H1 (cell line): ENCODE results near the gene RTP2. TPM values are rescaled to one million over a fixed set of nuclear protein-coding genes. Genes with fewer than 3 reads are reported as not detected.

Experiments used
- ASH2L ChIP-seq: fragments of 200-600, 300-600 bp; sonication (generic); IDR thresholded peaks from one replicate; pipeline ENCODE4 v1.7.1; 2017; ENCODE audit warnings: low read length
- CHD2 ChIP-seq: IDR thresholded peaks from 2 replicates; pipeline ENCODE4 v1.6.1; 2012; ENCODE audit warnings: low read length, improper control_type of control experiment
- HDAC6 ChIP-seq: IDR thresholded peaks from one replicate; pipeline ENCODE4 v1.7.1; 2012; ENCODE audit warnings: low read depth, mild to moderate bottlenecking, inconsistent platforms, low read length, moderate library complexity
- MAFK ChIP-seq: IDR thresholded peaks from 2 replicates; pipeline ENCODE4 v1.6.1; 2012; ENCODE audit warnings: low read depth, mild to moderate bottlenecking, improper control_type of control experiment, low read length
- POLR2A ChIP-seq, 2 experiments: IDR thresholded peaks; 1 replicate in 1 of 2; 2 replicates in 1 of 2; pipeline ENCODE4 v1.6.1; 2011; ENCODE audit warnings: low read depth in 2 of 2, low read length in 2 of 2, mild to moderate bottlenecking in 2 of 2; ENCODE audit errors: control extremely low read depth in 1 of 2
- POLR2AphosphoS5 ChIP-seq: IDR thresholded peaks from 2 replicates; pipeline ENCODE4 v1.6.1; 2011; ENCODE audit warnings: low read depth, low read length
- RNF2 ChIP-seq: fragments of 200-900, 300-1000 bp; sonication (generic); IDR thresholded peaks from 2 replicates; pipeline ENCODE4 v1.7.1; 2016; ENCODE audit warnings: borderline replicate concordance, low read depth, mild to moderate bottlenecking, antibody characterized with exemption, low read length; ENCODE audit not compliant: poor library complexity, severe bottlenecking; ENCODE audit errors: missing control alignments
- SP1 ChIP-seq: IDR thresholded peaks from 2 replicates; pipeline ENCODE4 v1.6.1; 2011; ENCODE audit warnings: low read depth, low read length
- SP4 ChIP-seq: IDR thresholded peaks from 2 replicates; pipeline ENCODE4 v1.6.1; 2012; ENCODE audit warnings: low read length, inconsistent platforms
- YY1 ChIP-seq: IDR thresholded peaks from 2 replicates; pipeline ENCODE4 v1.6.1; 2011; ENCODE audit warnings: low read depth, mild to moderate bottlenecking, low read length
- polyA plus RNA-seq, 7 experiments: library from polyadenylated mRNA; depleted of rRNA in 3 of 7; stranded (reverse) in 5 of 7; unstranded in 2 of 7; fragments of >200 nt in 5 of 7; fragments of 200-250 nt in 2 of 7; gene quantifications; 1 replicate in 5 of 7; 2 replicates in 1 of 7; 4 replicates in 1 of 7; pipeline versions ENCODE4 v1.2.1 to v1.2.3, GENCODE V29; 2011 to 2013; ENCODE audit warnings: missing spikeins in 2 of 7, mixed read lengths in 2 of 7
- total RNA-seq: library from RNA; stranded (reverse); fragmentation: NEBNext Ultra II Directional; extraction: Animal tissue kit (Norgen Biotek cat#: 25700); gene quantifications from 2 replicates; pipeline ENCODE4 v1.2.1, GENCODE V29; 2021
- TF ChIP-seq, protein P1 (sequence below): fragments of 300-600 bp; sonication (generic); IDR thresholded peaks from 2 replicates; pipeline ENCODE4 v1.7.1; 2012; ENCODE audit warnings: low read length, moderate library complexity, mild to moderate bottlenecking, inconsistent platforms; ENCODE audit not compliant: insufficient replicate concordance

Gene RTP2
- total and polyA plus RNA-seq, 2 of the 8 experiments (the other 6 are each of a cell fraction or from before 2014, with no cell fraction given), result not detected

DNA sequence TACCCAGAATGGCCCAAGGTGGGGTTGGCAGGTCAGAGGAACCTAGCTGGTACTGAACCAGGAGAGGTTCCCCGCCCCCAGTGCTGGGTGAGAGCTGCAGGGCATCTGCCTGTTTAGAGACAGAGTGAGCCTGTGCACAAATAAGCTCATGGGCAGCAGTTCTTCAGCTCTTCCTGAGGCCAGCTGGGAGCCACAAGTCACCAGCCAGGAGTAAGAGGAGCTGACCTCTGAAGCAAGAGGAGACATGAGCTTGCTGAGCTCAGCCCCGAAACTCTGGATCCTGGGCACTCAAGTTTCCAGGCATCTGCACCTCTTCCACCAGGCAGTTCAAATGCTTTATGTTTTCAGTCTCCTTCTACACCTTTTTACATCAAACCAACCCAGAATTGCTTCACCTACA, 2.1 kb downstream of the RTP2 start (continued):
- TF ChIP-seq, protein P1, sequence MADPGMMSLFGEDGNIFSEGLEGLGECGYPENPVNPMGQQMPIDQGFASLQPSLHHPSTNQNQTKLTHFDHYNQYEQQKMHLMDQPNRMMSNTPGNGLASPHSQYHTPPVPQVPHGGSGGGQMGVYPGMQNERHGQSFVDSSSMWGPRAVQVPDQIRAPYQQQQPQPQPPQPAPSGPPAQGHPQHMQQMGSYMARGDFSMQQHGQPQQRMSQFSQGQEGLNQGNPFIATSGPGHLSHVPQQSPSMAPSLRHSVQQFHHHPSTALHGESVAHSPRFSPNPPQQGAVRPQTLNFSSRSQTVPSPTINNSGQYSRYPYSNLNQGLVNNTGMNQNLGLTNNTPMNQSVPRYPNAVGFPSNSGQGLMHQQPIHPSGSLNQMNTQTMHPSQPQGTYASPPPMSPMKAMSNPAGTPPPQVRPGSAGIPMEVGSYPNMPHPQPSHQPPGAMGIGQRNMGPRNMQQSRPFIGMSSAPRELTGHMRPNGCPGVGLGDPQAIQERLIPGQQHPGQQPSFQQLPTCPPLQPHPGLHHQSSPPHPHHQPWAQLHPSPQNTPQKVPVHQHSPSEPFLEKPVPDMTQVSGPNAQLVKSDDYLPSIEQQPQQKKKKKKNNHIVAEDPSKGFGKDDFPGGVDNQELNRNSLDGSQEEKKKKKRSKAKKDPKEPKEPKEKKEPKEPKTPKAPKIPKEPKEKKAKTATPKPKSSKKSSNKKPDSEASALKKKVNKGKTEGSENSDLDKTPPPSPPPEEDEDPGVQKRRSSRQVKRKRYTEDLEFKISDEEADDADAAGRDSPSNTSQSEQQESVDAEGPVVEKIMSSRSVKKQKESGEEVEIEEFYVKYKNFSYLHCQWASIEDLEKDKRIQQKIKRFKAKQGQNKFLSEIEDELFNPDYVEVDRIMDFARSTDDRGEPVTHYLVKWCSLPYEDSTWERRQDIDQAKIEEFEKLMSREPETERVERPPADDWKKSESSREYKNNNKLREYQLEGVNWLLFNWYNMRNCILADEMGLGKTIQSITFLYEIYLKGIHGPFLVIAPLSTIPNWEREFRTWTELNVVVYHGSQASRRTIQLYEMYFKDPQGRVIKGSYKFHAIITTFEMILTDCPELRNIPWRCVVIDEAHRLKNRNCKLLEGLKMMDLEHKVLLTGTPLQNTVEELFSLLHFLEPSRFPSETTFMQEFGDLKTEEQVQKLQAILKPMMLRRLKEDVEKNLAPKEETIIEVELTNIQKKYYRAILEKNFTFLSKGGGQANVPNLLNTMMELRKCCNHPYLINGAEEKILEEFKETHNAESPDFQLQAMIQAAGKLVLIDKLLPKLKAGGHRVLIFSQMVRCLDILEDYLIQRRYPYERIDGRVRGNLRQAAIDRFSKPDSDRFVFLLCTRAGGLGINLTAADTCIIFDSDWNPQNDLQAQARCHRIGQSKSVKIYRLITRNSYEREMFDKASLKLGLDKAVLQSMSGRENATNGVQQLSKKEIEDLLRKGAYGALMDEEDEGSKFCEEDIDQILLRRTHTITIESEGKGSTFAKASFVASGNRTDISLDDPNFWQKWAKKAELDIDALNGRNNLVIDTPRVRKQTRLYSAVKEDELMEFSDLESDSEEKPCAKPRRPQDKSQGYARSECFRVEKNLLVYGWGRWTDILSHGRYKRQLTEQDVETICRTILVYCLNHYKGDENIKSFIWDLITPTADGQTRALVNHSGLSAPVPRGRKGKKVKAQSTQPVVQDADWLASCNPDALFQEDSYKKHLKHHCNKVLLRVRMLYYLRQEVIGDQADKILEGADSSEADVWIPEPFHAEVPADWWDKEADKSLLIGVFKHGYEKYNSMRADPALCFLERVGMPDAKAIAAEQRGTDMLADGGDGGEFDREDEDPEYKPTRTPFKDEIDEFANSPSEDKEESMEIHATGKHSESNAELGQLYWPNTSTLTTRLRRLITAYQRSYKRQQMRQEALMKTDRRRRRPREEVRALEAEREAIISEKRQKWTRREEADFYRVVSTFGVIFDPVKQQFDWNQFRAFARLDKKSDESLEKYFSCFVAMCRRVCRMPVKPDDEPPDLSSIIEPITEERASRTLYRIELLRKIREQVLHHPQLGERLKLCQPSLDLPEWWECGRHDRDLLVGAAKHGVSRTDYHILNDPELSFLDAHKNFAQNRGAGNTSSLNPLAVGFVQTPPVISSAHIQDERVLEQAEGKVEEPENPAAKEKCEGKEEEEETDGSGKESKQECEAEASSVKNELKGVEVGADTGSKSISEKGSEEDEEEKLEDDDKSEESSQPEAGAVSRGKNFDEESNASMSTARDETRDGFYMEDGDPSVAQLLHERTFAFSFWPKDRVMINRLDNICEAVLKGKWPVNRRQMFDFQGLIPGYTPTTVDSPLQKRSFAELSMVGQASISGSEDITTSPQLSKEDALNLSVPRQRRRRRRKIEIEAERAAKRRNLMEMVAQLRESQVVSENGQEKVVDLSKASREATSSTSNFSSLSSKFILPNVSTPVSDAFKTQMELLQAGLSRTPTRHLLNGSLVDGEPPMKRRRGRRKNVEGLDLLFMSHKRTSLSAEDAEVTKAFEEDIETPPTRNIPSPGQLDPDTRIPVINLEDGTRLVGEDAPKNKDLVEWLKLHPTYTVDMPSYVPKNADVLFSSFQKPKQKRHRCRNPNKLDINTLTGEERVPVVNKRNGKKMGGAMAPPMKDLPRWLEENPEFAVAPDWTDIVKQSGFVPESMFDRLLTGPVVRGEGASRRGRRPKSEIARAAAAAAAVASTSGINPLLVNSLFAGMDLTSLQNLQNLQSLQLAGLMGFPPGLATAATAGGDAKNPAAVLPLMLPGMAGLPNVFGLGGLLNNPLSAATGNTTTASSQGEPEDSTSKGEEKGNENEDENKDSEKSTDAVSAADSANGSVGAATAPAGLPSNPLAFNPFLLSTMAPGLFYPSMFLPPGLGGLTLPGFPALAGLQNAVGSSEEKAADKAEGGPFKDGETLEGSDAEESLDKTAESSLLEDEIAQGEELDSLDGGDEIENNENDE, result no peak
- TF ChIP-seq RNF2, result no peak
- no peak for TF ChIP-seq HDAC6
- TF ChIP-seq ASH2L, result no peak
- TF ChIP-seq SP4, result no peak
- no peak for TF ChIP-seq SP1
- no peak for TF ChIP-seq YY1
- TF ChIP-seq CHD2, result no peak
- TF ChIP-seq POLR2AphosphoS5, result no peak
- no peak for TF ChIP-seq MAFK
- TF ChIP-seq POLR2A (IDR thresholded peaks at IDR 0.05; ENCODE audit: control extremely low read depth in 1 of 2, low read depth in 2 of 2, low read length in 2 of 2), result no peak
